DOHH2 (cell line): ENCODE data around the gene HOXA9.

Experiments used
- EZH2phosphoT487 ChIP-seq: fragments of 200-600 bp; sonication (generic); IDR thresholded peaks from 2 replicates; pipeline ENCODE4 v1.6.1; 2017; ENCODE audit warnings: borderline replicate concordance, mild to moderate bottlenecking, antibody characterized with exemption, low read length, moderate library complexity, mixed read lengths
- TF ChIP-seq, protein P1 (sequence below): fragments of 200-600 bp; sonication (generic); IDR thresholded peaks from one replicate; pipeline ENCODE4 v1.5.1; 2014; ENCODE audit warnings: antibody characterized with exemption, mild to moderate bottlenecking, low read depth, low read length; ENCODE audit not compliant: poor library complexity, severe bottlenecking

DNA sequence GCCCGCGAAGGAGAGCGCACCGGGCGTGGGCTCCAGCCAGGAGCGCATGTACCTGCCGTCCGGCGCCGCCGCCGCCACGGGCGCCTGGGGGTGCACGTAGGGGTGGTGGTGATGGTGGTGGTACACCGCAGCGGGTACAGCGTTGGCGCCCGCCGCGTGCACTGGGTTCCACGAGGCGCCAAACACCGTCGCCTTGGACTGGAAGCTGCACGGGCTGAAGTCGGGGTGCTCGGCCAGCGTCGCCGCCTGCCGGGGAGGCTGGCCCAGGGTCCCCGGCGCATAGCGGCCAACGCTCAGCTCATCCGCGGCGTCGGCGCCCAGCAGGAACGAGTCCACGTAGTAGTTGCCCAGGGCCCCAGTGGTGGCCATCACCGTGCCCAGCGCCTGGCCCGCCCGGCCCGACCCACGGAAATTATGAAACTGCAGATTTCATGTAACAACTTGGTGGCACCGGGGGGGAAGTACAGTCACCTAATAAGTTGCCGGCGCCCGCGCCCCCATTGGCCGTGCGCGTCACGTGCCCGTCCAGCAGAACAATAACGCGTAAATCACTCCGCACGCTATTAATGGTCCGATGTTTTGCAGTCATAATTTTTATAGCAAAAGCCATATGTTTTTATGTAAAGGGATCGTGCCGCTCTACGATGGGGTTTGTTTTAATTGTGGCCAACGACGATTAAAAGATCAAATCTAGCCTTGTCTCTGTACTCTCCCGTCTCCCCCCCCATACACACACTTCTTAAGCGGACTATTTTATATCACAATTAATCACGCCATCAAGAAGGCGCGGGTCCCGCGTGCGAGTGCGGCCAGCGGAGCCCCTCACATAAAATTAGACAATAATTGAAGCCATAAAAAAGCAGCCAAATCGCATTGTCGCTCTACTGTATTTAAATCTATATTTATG is at the start of gene HOXA9:
- TF ChIP-seq, protein P1, sequence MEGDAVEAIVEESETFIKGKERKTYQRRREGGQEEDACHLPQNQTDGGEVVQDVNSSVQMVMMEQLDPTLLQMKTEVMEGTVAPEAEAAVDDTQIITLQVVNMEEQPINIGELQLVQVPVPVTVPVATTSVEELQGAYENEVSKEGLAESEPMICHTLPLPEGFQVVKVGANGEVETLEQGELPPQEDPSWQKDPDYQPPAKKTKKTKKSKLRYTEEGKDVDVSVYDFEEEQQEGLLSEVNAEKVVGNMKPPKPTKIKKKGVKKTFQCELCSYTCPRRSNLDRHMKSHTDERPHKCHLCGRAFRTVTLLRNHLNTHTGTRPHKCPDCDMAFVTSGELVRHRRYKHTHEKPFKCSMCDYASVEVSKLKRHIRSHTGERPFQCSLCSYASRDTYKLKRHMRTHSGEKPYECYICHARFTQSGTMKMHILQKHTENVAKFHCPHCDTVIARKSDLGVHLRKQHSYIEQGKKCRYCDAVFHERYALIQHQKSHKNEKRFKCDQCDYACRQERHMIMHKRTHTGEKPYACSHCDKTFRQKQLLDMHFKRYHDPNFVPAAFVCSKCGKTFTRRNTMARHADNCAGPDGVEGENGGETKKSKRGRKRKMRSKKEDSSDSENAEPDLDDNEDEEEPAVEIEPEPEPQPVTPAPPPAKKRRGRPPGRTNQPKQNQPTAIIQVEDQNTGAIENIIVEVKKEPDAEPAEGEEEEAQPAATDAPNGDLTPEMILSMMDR, result no peak
- TF ChIP-seq EZH2phosphoT487, result no peak
